Activated gamma-delta T cell treated with anti-CD3 and anti-CD28 coated beads, Interleukin-2, amount 50 U/mL, for 16 hours (primary cell): Measurements from ENCODE around the gene PCBP2.
"Not testable (repeated sequence)": the region's sequence is repeated elsewhere in the genome, so short reads cannot be mapped to it uniquely, and the experiment has no call there.

Experiments
- DNase-seq: peaks from one replicate; pipeline ENCODE4 v3.0.0-alpha.2; 2020; ENCODE audit warnings: low read depth

The PCBP2 gene

DNA sequence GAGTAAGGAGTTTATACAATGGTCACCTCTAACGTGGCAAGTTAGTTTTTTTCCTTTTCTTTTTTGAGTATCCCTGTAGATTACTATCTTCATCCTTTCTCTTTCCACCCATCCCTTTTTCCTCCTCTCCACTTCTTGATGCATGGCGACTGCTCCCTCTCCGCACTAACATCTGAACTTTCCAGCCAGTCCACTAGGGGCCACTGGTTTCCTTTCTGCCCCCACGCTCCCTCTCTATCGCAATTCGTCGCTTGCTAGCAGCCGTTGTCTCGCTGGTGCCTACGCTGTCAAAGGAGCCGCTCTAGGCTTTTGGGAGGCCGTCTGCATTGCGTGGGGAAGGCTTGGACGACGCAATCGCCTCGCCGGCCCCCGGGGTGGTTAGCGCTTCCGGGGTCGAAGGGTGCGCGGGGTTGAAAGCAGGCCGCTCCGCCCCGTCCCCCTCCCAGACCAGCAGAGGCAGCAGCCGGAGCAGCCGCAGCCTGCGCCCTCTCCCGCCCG lies at the start of gene PCBP2:
PCBP2 (plus strand) TSS at position 442 of the 498 bp plus-strand sequence. CDS start 2,699 bp downstream, outside the sequence.
- peak; percentile 97 for DNase-seq

DNA sequence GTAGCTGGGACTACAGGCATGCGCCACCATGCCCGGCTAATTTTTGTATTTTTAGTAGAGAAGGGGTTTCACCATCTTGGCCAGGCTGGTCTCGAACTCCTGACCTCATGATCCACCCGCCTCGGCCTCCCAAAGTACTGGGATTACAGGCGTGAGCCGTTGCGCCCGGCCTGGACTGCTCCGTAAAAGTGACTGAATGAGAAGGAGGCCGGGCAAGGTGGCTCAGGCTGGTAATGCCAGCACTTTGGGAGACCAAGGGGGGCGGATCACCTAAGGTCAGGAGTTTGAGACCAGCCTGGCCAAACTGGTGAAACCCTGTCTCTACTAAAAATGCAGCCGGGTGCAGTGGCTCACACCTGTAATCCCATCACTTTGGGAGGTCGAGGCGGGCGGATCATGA lies 49.6 kb upstream of the PCBP2 start:
- not testable (repeated sequence) for DNase-seq

DNA sequence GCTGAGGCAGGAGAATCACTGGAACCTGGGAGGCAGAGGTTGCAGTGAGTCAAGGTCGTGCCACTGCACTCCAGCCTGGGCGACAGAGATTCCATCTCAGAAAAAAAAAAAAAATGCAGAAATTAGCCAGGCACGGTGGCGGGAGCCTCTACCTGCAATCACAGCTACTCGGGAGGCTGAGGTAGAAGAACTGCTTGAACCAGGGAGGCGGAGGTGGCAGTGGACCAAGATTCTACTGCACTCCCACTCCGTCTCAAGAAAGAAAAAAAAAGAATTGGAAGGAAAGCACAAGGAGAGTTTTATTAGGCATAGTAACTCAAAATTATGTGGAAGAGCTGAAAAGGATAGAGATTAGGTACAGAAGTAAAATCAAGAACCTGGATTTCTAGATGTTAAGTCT lies 49.0 kb upstream of the PCBP2 start:
- no peak for DNase-seq

DNA sequence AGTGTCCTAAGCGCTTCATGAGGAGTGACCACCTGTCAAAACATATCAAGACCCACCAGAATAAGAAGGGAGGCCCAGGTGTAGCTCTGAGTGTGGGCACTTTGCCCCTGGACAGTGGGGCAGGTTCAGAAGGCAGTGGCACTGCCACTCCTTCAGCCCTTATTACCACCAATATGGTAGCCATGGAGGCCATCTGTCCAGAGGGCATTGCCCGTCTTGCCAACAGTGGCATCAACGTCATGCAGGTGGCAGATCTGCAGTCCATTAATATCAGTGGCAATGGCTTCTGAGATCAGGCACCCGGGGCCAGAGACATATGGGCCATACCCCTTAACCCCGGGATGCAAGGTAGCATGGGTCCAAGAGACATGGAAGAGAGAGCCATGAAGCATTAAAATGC lies 41.0 kb upstream of the PCBP2 start:
- no peak for DNase-seq

DNA sequence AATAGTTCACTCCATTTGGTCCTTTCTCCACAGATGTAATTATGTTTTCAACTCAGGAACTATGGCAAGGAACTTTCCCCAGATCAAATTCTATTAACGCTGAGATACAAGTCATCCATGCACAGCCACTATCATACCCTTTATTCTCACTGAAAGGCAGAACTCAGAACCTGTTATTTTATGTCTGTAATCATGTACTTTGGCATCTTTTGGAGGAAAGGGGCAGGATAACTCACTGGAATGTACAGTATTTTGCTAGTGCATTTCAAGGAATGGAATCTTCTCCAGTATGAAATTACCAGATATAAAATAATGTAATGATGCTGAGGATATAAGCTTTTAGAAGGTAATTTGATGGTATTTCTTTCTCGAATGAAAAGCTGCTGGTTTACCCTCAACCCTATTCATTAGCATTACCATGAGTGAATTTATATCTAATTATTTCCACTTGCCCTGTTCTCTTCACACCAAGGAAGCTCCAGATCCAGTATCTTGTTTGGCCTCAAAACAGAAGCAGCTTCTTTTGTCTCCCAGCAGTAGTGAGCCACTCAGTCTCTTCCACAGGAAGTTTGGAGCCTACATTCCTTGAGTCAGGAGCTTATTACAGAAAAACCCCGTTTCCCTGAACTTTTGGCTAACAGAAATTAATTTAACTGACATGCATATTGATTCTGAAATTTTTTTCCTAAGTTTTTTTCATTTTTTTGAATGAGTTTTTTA lies 38.3 kb upstream of the PCBP2 start:
- DNase-seq = no peak

DNA sequence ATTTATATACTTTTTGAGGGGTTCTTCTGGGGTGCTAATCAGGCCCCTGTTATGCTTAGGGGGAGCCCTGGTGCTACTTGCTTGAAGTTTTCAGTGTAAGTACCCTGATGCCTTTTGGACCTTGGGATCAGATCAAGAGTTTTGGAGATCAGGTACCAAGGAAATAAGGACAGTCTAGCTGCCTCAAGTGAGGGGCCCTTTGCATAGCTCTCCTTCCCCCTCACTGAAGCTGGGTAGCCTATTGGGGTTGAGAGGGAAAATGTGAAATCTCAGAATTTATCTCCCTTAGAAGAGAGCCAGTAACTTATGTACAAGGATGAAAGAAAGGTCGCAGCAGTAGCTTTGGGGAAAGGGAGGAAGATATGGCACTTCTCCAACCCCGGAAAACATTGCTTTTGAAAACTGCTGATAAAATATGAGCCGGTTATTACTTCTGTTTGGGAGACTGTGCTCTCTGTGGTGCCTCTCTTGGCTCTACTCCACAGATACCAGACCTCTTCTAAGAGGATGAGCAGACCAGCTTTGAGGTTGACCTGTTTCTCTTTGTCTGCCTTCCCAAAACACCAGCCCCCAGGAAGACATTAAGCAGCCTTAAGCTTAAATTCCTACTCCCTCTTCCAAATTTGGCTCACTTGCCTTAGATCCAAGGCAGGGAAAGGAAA lies 37.0 kb upstream of the PCBP2 start:
- no peak for DNase-seq

DNA sequence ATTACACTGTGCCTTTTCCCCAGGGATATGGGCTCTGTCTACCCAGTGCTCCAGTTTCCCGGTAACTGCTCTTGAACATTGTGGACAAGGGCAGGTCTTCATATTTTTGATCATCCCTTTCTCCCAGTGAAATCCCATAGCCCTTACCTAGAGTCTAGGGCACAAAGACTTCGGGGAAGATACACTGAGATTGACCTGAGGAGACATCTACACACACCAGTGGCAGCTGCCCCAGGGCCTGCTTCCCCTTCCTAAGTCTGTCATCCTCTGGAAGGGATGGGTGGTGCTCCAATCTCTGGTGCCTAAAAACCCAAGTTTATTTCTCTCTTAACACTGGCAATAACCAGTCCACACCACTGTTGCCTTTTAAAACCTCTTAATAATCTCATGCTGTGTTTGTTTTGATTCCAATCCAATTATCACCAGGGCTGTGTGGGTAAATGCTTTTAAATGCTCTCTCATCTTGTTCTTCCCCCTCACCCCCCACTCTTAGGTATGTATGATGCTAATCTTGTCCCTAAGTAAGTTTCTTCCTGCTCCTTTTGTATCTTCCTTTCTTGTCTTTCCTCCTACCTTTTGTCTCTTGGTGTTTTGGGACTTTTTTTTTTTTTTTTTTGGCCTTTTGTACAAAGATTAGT lies 36.0 kb upstream of the PCBP2 start:
- not testable (repeated sequence) for DNase-seq

DNA sequence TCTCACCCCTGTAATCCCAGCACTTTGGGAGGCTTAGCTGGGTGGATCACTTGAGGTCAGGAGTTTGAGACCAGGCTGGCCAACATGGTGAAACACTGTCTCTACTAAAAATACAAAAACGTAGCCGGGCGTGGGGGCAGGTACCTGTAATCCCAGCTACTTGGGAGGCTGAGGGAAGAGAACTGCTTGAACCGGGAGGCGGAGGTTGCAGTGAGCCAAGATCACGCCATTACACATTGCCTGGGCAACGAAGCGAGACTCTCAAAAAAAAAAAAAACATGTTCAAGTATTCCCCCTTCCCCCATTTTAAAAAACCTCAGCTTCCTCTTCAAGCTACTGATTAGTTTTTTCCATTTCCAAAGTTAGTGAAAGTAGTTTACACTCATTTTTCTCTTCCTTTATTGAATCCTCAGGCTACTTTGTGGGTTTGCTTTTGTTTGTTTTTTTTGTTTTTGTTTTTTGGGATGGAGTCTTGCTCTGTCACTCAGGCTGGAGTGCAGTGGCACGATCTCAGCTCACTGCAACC lies 34.5 kb upstream of the PCBP2 start:
- DNase-seq = not testable (repeated sequence)

DNA sequence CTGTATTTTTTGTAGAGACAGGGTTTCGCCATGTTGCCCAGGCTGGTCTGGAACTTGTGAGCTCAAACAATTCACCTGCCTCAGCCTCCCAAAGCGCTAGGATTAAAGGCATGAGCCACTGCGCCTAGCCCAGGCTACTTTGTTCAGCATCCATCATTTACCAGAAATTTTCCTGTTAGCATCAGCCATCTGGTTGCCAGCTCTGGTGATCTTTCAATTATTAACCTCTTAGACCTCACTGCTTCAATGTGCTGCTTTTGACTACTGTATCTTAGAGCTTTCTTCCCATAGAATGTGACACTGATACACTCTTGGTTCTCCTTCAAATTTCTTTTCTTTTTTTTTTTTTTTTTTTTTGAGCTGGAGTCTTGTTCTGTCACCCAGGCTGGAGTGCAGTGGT lies 33.7 kb upstream of the PCBP2 start:
- no peak for DNase-seq

DNA sequence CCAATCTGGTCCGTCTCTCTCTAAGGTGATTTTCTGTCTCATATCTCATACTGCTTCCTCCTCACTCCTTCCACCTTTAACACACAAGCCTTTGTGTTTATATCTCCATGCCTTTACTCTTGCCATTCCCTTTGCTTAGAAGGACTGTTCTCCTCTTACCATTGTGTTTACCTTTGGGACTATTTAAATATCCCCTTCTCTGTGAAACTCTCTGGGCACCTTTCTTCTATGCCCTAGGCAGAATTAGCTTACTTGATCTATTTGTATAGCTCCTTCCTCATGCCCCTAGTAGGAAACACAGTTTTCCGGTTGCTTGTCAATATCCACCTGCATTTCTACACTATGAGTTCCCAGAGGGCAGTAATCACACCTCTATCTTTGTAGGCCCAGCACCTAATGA lies 32.1 kb upstream of the PCBP2 start:
- no peak for DNase-seq

DNA sequence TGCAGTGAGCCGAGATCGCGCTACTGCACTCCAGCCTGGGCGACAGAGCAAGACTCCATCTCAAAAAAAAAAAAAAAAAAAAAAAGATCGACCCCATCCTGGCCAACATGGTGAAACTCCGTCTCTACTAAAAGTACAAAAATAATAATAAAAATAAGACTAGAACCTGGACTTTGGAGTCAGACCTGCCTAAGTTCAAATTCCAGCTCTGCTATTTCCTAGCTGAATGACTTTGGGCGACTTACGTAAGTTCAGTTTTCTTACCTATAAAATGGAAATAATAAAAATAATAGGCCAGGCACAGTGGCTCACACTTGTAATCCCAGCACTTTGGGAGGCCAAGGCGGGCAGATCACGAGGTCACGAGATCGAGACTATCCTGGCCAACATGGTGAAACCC lies 29.7 kb upstream of the PCBP2 start:
- not testable (repeated sequence) for DNase-seq

DNA sequence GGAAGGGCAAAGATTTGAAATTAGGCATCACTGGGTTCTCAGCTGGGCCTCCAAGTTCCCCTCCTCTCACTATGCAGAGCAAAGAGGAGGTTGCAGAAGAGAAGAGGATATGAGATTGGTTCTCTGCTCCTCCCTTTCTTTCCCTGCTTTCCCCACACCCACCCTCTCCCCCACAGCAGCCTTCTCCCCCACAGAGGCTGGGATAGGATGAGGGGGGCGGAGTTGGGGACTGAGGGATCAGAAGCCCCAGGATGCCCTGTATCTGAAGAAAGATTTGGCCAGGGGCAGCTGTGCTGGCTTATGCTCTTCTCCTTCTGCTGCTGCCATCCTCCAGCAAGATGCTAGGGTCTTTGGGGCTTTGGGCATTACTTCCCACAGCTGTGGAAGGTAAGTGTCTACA lies 28.3 kb upstream of the PCBP2 start, which contains the start of gene AMHR2:
AMHR2 (plus strand) TSS at position 259 of the 400 bp plus-strand sequence; CDS start at position 339, 80 bp downstream.
- no peak for DNase-seq

DNA sequence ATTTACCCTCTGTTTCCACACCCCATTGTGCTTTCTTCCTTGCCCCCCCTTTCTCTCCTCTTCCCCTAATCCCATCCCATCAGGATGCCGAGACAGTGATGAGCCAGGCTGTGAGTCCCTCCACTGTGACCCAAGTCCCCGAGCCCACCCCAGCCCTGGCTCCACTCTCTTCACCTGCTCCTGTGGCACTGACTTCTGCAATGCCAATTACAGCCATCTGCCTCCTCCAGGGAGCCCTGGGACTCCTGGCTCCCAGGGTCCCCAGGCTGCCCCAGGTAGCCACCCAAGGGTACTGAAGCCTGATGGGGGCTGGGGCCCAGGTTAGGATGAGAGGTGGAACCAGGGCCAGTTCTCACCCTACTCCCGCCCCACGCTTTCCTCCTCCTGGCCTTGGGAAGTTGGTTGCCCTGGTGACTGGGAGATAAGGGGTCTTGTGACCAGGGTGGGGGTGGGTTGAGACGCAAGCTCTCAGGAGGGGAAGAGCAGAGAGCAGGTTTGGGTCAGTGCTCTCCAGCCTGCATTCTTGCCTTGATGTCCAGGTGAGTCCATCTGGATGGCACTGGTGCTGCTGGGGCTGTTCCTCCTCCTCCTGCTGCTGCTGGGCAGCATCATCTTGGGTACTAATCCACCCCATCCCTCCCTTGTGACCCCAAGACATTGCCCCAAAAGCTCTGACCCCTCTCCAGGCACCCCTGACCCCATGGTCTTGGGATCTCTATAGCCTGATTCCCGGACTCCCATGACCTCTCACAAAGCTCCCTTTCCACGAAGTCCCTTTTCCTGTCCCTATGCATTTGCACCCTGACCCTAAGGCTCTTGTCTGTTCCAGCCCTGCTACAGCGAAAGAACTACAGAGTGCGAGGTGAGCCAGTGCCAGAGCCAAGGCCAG lies 27.0 kb upstream of the PCBP2 start:
- no peak for DNase-seq

DNA sequence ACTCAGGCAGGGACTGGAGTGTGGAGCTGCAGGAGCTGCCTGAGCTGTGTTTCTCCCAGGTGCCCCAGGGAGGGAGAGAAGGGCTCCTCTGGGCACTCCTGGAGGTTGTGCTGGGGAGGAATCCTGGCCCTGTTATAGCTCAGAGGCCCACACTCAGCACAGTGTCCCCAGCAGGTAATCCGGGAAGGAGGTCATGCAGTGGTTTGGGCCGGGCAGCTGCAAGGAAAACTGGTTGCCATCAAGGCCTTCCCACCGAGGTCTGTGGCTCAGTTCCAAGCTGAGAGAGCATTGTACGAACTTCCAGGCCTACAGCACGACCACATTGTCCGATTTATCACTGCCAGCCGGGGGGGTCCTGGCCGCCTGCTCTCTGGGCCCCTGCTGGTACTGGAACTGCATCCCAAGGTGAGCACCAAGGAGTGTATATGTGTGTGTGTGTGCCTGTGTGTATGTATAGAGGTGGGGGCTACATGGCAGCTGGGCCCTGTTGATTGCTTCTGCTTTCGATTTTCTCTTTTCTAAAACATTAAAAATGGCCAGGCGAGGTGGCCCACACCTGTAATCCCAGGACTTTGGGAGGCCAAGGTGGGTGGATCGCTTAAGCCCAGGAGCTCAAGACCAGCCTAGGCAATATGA lies 26.3 kb upstream of the PCBP2 start:
- DNase-seq = no peak

DNA sequence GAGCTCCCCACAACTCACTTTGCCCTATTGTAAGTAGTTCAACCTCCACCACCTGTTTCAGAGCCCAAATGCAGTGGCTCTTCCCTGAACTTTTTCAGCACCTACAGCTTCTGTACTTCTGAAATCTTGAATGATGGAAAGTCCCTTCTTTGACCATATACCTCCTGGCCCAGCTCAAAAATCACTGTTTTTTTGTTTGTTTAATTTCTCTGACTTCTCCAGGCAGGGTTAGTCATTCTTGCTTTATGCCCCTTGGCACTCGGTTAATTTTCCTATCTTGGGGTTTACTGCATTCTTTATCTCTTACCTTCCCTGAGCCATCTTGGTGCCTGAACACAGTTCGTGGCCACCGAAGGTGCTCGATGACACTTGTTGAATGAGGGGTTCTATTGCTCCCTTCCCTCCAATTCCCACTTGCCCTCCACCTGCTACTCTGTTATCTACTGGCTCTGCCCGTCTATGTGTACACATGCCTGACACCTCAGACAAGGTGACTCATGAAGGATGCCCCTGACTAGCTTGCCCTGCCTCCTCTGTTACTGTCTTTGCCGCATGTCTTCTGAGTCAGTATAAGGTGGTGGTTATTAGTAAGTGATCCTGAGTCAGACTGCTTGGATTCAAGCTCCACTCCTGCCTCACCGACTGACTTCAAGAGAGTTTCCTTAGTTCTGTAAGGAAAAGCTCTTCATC lies 23.9 kb upstream of the PCBP2 start:
- DNase-seq = no peak

DNA sequence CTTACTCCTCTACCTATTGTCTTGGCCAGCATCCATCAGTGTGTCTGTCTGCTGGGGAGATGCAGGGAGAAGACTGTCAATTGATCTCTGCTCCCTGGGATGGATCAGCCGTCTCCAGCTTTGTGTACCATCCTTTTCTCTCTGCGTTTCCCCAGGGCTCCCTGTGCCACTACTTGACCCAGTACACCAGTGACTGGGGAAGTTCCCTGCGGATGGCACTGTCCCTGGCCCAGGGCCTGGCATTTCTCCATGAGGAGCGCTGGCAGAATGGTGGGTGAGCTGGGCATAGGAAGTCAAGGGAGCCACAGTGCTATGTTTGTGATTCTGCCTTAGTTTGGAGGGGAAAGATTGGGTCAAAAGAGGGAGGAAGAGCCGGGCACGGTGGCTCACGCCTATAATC lies 23.2 kb upstream of the PCBP2 start:
- no peak for DNase-seq

DNA sequence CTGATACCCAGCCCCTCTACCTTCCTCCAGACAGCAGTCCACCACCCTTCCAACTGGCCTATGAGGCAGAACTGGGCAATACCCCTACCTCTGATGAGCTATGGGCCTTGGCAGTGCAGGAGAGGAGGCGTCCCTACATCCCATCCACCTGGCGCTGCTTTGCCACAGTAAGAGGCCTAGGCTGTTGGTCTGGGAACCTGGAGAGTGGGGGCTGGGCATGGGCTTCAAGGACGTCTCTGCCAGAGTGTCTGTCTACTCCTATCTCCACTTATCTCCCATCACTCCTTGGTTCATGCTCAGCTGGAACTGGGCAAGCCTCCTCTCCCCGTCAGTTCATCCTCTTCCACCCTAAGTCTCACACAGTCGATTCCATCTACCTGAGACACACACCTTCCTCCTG lies 21.8 kb upstream of the PCBP2 start:
- DNase-seq = no peak

DNA sequence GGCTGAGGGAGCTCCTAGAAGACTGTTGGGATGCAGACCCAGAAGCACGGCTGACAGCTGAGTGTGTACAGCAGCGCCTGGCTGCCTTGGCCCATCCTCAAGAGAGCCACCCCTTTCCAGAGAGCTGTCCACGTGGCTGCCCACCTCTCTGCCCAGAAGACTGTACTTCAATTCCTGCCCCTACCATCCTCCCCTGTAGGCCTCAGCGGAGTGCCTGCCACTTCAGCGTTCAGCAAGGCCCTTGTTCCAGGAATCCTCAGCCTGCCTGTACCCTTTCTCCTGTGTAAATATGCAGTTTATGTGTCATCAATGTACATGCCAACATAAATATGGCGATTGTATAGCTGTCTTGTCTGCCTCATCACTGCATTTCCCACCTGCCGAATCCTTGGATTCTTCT lies 20.7 kb upstream of the PCBP2 start:
- DNase-seq = no peak

DNA sequence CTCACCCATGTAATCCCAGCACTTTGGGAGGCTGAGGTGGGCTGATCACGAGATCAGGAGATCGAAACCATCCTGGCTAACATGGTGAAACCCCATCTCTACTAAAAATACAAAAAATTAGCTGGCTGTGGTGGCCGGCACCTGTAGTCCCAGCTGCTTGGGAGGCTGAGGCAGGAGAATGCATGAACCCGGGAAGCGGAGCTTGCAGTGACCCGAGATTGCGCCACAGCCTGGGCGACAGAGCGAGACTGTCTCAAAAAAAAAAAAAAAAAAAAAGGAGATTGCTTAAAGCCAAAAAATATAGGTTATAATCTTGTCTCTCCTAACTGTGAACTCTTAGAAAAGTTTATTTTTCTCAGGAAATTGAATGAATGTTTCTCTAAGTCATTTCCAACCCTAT lies 16.6 kb upstream of the PCBP2 start:
- DNase-seq = not testable (repeated sequence)

DNA sequence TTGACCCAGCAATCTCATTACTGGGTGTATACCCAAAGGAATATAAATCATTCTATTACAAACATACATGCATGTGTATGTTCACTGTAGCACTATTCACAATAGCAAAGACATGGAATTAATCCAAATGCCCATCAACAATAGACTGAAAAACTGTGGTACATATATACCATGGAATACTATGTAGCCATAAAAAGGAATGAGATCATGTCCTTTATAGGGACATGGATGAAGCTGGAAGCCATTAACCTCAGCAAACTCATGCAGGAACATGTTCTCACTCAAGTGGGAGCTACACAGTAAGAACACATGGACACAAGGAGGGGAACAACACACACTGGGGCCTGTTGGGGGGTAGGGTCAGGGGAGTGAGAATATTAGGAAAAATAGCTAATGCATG lies 12.3 kb upstream of the PCBP2 start:
- DNase-seq = not testable (repeated sequence)
